Neural cell (in vitro differentiated cells): Measurements from ENCODE around the gene OAF. TPM values are rescaled to one million over a fixed set of nuclear protein-coding genes. Genes with fewer than 3 reads are reported as not detected.

Source experiments
- H2AFZ ChIP-seq: fragments of 200-600, 300-800 bp; sonication (generic), shearing (Covaris generic); 2 replicates; pipeline ENCODE4 v1.6.0; 2014; ENCODE audit warnings: low read depth, mild to moderate bottlenecking, antibody characterized with exemption, low read length, moderate library complexity
- H3F3A ChIP-seq: fragments of 200-600 bp; shearing (Covaris generic); 2 replicates; pipeline ENCODE4 v1.6.1; 2016; ENCODE audit warnings: mild to moderate bottlenecking, moderate library complexity, mixed read lengths, antibody characterized with exemption, low read length; ENCODE audit not compliant: insufficient read depth, poor library complexity, severe bottlenecking
- H3K27ac ChIP-seq: fragments of 200-600, 300-800 bp; sonication (generic), shearing (Covaris generic); 2 replicates; pipeline ENCODE4 v1.5.1; 2014; ENCODE audit warnings: mild to moderate bottlenecking, low read length, moderate library complexity
- H3K27me3 ChIP-seq: fragments of 300-800, 200-600 bp; sonication (generic), shearing (Covaris generic); 2 replicates; pipeline ENCODE4 v1.6.0; 2014; ENCODE audit warnings: mild to moderate bottlenecking, low read depth, low read length, moderate library complexity; ENCODE audit not compliant: insufficient read depth
- H3K36me3 ChIP-seq: fragments of 300-800, 200-600 bp; sonication (generic), shearing (Covaris generic); 2 replicates; pipeline ENCODE4 v1.5.1; 2014; ENCODE audit warnings: mild to moderate bottlenecking, antibody characterized with exemption, low read length, moderate library complexity; ENCODE audit not compliant: insufficient read depth
- H3K4me2 ChIP-seq: fragments of 300-800, 200-600 bp; sonication (generic), shearing (Covaris generic); 2 replicates; pipeline ENCODE4 v1.6.0; 2014; ENCODE audit warnings: mild to moderate bottlenecking, low read length
- H3K4me3 ChIP-seq: fragments of 300-800, 200-600 bp; sonication (generic), shearing (Covaris generic); 2 replicates; pipeline ENCODE4 v1.5.1; 2014; ENCODE audit warnings: mild to moderate bottlenecking, low read length, moderate library complexity
- H3K79me2 ChIP-seq: fragments of 200-600 bp; shearing (Covaris generic); replicated peaks from 2 replicates; pipeline ENCODE4 v1.6.0; 2014; ENCODE audit warnings: mild to moderate bottlenecking, low read length, moderate library complexity; ENCODE audit not compliant: insufficient read depth
- H3K9ac ChIP-seq: fragments of 300-800, 200-600 bp; sonication (generic), shearing (Covaris generic); 2 replicates; pipeline ENCODE4 v1.6.1; 2016; ENCODE audit warnings: mild to moderate bottlenecking, low read length, mixed read lengths
- H3K9me2 ChIP-seq: fragments of 200-600 bp; shearing (Covaris generic); 2 replicates; pipeline ENCODE4 v1.6.1; 2016; ENCODE audit warnings: mild to moderate bottlenecking, low read length, mixed read lengths; ENCODE audit not compliant: insufficient read depth
- H3K9me3 ChIP-seq: fragments of 200-600, 300-800 bp; sonication (generic), shearing (Covaris generic); 2 replicates; pipeline ENCODE4 v1.6.1; 2016; ENCODE audit warnings: mild to moderate bottlenecking, mixed run types, low read length, moderate library complexity, mixed read lengths
- H4K20me1 ChIP-seq: fragments of 200-600 bp; shearing (Covaris generic); 2 replicates; pipeline ENCODE4 v1.6.1; 2016; ENCODE audit warnings: mild to moderate bottlenecking, mixed run types; ENCODE audit not compliant: insufficient read depth
- EP300 ChIP-seq: fragments of 450-650 bp; conservative IDR thresholded peaks from 2 replicates; pipeline ENCODE4 v1.6.1; 2014; ENCODE audit warnings: antibody characterized with exemption, mild to moderate bottlenecking, moderate library complexity; ENCODE audit not compliant: poor library complexity, severe bottlenecking
- EZH2 ChIP-seq: fragments of 200-600, 300-800 bp; shearing (Covaris generic), sonication (generic); IDR thresholded peaks from 2 replicates; pipeline ENCODE4 v1.6.1; 2014; ENCODE audit warnings: antibody characterized with exemption, low read length, borderline replicate concordance, mild to moderate bottlenecking; ENCODE audit not compliant: insufficient read depth, poor library complexity, severe bottlenecking
- MXI1 ChIP-seq: fragments of 450-650 bp; conservative IDR thresholded peaks from 2 replicates; pipeline ENCODE4 v1.6.1; 2014; ENCODE audit warnings: antibody characterized with exemption, mild to moderate bottlenecking; ENCODE audit not compliant: poor library complexity, severe bottlenecking
- POLR2AphosphoS5 ChIP-seq: IDR thresholded peaks from 2 replicates; pipeline ENCODE4 v1.6.1; 2012
- RAD21 ChIP-seq: fragments of 450-650 bp; conservative IDR thresholded peaks from 2 replicates; pipeline ENCODE4 v1.6.1; 2014; ENCODE audit warnings: antibody characterized with exemption, mild to moderate bottlenecking, moderate library complexity
- SMC3 ChIP-seq: fragments of 450-650 bp; conservative IDR thresholded peaks from 2 replicates; pipeline ENCODE4 v1.6.1; 2014; ENCODE audit warnings: antibody characterized with exemption, mild to moderate bottlenecking, moderate library complexity; ENCODE audit not compliant: poor library complexity
- TAF1 ChIP-seq: IDR thresholded peaks from 2 replicates; pipeline ENCODE4 v1.6.1; 2012; ENCODE audit warnings: low read depth
- polyA plus RNA-seq: library from polyadenylated mRNA; depleted of rRNA; stranded (reverse); fragments of >200 nt; gene quantifications from 2 replicates; pipeline ENCODE4 v1.2.3, GENCODE V29; 2014
- TF ChIP-seq, protein P1 (sequence below): IDR thresholded peaks from 2 replicates; pipeline ENCODE4 v1.6.1; 2012; ENCODE audit warnings: borderline replicate concordance
- TF ChIP-seq, protein P2 (sequence below): fragments of 450-650 bp; IDR thresholded peaks from 2 replicates; pipeline ENCODE4 v1.5.1; 2014; ENCODE audit warnings: antibody characterized with exemption, mild to moderate bottlenecking, moderate library complexity; ENCODE audit not compliant: poor library complexity, severe bottlenecking

The OAF gene
- polyA plus RNA-seq, 1 donor from 2014 or later, result 0.97 TPM

DNA sequence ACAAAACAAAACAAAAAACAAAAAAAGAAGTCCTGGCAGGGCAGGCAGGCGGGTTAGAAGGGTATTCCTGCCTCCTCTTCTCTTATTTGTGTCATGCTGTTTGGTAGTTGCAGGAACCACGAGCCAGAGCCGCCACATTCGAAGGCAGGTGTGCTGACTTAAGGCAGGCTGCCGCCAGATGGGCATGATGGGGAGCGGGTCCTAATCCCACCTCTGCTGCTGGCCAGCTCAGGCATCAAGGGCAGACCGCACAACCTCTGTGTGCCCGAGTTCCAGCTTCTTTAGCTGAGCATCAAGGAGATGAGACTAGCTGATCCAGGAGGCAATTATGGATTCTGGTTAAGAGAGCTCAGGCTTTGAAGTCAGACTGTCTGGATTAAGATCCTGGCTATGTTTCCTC, 12.1 kb downstream of the OAF start:
- no peaks in the 10 kb centered on the region for H4K20me1 ChIP-seq
- no peak overlapping the region for H2AFZ ChIP-seq
- H3K9me3 ChIP-seq, result no peaks in the 10 kb centered on the region

DNA sequence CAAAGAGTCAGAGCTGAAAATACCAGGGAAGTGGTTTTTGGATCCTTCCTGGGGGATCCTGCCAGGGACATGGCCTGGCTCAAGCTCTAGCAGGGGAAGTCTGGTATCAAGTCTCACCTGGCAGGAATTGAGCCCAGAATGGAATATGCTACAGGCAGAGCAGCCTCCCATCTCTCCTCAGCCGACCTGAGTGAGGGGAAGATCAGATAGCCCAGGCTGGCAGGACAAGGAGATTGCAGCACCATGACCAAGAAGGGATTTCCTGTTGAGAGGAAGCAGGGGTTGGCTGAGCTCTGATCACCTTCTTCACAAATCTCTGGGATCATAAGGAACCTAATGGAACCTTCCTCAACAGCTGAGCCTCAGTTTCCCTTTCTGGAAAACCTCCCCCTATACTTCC, 13.0 kb downstream of the OAF start:
- Histone ChIP-seq H4K20me1 (no peaks in the 10 kb centered on the region), H3K4me3 (no peak overlapping the region), H3K9me3 (no peaks in the 10 kb centered on the region), H3K27ac (no peak overlapping the region), H3K27me3 (no peaks in the 10 kb centered on the region), H3K9me2 (no peaks in the 10 kb centered on the region), H3K4me2 (no peak overlapping the region), H3F3A (no peaks in the 10 kb centered on the region), H2AFZ (no peak overlapping the region), H3K36me3 (no peaks in the 10 kb centered on the region), H3K79me2 (no peaks in the 10 kb centered on the region), H3K9ac (no peak overlapping the region)
- TF ChIP-seq, protein P1, sequence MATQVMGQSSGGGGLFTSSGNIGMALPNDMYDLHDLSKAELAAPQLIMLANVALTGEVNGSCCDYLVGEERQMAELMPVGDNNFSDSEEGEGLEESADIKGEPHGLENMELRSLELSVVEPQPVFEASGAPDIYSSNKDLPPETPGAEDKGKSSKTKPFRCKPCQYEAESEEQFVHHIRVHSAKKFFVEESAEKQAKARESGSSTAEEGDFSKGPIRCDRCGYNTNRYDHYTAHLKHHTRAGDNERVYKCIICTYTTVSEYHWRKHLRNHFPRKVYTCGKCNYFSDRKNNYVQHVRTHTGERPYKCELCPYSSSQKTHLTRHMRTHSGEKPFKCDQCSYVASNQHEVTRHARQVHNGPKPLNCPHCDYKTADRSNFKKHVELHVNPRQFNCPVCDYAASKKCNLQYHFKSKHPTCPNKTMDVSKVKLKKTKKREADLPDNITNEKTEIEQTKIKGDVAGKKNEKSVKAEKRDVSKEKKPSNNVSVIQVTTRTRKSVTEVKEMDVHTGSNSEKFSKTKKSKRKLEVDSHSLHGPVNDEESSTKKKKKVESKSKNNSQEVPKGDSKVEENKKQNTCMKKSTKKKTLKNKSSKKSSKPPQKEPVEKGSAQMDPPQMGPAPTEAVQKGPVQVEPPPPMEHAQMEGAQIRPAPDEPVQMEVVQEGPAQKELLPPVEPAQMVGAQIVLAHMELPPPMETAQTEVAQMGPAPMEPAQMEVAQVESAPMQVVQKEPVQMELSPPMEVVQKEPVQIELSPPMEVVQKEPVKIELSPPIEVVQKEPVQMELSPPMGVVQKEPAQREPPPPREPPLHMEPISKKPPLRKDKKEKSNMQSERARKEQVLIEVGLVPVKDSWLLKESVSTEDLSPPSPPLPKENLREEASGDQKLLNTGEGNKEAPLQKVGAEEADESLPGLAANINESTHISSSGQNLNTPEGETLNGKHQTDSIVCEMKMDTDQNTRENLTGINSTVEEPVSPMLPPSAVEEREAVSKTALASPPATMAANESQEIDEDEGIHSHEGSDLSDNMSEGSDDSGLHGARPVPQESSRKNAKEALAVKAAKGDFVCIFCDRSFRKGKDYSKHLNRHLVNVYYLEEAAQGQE, result no peak
- TF ChIP-seq TAF1 (no peak), SMC3 (no peak), EP300 (no peak), EZH2 (no peak), RAD21 (no peak), POLR2AphosphoS5 (no peak), MXI1 (no peak)
- TF ChIP-seq, protein P2, sequence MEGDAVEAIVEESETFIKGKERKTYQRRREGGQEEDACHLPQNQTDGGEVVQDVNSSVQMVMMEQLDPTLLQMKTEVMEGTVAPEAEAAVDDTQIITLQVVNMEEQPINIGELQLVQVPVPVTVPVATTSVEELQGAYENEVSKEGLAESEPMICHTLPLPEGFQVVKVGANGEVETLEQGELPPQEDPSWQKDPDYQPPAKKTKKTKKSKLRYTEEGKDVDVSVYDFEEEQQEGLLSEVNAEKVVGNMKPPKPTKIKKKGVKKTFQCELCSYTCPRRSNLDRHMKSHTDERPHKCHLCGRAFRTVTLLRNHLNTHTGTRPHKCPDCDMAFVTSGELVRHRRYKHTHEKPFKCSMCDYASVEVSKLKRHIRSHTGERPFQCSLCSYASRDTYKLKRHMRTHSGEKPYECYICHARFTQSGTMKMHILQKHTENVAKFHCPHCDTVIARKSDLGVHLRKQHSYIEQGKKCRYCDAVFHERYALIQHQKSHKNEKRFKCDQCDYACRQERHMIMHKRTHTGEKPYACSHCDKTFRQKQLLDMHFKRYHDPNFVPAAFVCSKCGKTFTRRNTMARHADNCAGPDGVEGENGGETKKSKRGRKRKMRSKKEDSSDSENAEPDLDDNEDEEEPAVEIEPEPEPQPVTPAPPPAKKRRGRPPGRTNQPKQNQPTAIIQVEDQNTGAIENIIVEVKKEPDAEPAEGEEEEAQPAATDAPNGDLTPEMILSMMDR, result no peak

More for the DNA sequence above, 12.1 kb downstream of the OAF start:
- H3K36me3 ChIP-seq, result no peaks in the 10 kb centered on the region
- no peaks in the 10 kb centered on the region for H3K79me2 ChIP-seq
- H3K9ac ChIP-seq, result no peak overlapping the region
- no peaks in the 10 kb centered on the region for H3K9me2 ChIP-seq
- H3F3A ChIP-seq, result no peaks in the 10 kb centered on the region
- no peak overlapping the region for H3K27ac ChIP-seq
- H3K4me2 ChIP-seq, result no peak overlapping the region
- no peak overlapping the region for H3K4me3 ChIP-seq
- no peaks in the 10 kb centered on the region for H3K27me3 ChIP-seq
- TF ChIP-seq SMC3 (no peak), EP300 (no peak)

DNA sequence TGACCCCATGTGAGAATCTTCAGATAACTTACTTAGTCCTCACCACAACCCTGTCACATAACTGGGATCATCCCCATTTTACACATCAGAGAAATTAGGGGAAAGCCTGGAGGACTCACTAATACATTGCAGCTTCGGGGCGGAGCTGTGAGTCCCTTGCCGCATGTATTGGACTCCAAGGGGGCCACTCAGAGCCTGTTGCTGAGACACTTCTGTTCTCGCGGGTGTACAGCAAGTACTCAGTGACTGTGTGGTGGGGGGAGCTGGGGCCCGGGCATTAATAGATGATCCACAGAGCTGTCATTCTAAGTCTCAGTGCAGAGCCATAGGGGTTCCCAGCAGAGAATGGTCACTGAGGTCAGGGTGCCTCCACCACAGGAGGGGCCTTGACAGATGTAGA, 13.5 kb downstream of the OAF start:
- Histone ChIP-seq H3K27ac (no peak overlapping the region), H2AFZ (no peak overlapping the region), H3K79me2 (no peaks in the 10 kb centered on the region), H3K9me2 (no peaks in the 10 kb centered on the region), H4K20me1 (no peaks in the 10 kb centered on the region), H3K4me3 (no peak overlapping the region), H3K36me3 (no peaks in the 10 kb centered on the region), H3K9ac (no peak overlapping the region), H3K4me2 (no peak overlapping the region), H3K27me3 (no peaks in the 10 kb centered on the region), H3K9me3 (no peaks in the 10 kb centered on the region), H3F3A (no peaks in the 10 kb centered on the region)
- TF ChIP-seq SMC3 (no peak), MXI1 (no peak), RAD21 (no peak), EZH2 (no peak), TAF1 (no peak)
- TF ChIP-seq, protein P1, result no peak
